T-helper 1 cell treated with Interleukin-12 subunit alpha and Interleukin-12 subunit beta and Interleukin-4 antibody, amounts not matched to agents 30 μg/mL and 1 μg/mL, for 36 hours (primary cell): ENCODE data around the gene FGFR4.

Experiments
- H3K27ac Mint-ChIP-seq: one replicate; pipeline ENCODE4 v1.8.0; 2021; ENCODE audit warnings: mild to moderate bottlenecking, mixed read lengths
- H3K27me3 Mint-ChIP-seq: one replicate; pipeline ENCODE4 v1.8.0; 2021; ENCODE audit warnings: low read depth, mixed read lengths
- H3K36me3 Mint-ChIP-seq: one replicate; pipeline ENCODE4 v1.8.0; 2021; ENCODE audit warnings: low read depth, mixed read lengths
- H3K4me1 Mint-ChIP-seq: one replicate; pipeline ENCODE4 v1.8.0; 2021; ENCODE audit warnings: low read depth, mixed read lengths
- H3K4me3 Mint-ChIP-seq: one replicate; pipeline ENCODE4 v1.8.0; 2021; ENCODE audit warnings: mild to moderate bottlenecking, moderate library complexity, mixed read lengths
- H3K9me3 Mint-ChIP-seq: one replicate; pipeline ENCODE4 v1.8.0; 2021; ENCODE audit warnings: mixed read lengths

FGFR4 gene

DNA sequence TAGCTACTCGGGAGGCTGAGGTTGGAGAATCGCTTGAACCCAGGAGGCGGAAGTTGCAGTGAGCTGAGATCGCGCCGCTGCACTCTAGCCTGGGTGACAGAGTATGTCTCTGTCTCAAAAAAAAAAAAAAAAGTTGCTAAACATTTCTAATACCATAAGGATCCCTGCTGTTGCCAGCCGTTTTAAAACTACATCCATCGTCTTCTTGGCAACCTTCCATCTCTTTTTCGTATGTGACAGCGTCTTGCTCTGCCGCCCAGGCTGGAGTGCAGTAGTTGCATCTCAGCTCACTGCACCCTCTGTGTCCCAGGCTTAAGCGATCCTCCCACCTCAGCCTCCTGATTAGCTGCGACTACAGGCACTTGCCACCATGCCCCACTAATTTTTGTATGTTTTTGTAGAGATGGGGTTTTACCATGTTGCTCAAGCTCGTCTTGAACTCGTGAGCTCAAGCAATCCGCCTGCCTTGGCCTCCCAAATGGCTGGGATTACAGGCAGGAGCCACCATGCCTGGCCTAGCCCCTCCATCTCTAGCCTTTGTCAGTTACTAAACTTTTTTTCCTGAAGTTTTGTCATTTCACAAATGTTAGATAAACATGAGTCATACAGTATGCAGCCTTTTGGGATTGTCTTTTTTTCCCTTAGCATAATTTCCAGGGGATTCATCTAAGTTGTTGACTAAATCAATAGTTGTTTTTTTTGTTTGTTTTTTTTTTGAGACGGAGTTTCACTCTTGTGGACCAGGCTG, 60.4 kb downstream of the FGFR4 start:
- H3K9me3 Mint-ChIP-seq: no peaks in the 10 kb centered on the region
- no peak overlapping the region for H3K4me3 Mint-ChIP-seq
- H3K4me1 Mint-ChIP-seq: peaks cover 8% of the 10 kb centered on the region
- H3K36me3 Mint-ChIP-seq: peaks cover 23% of the 10 kb centered on the region
- H3K27me3 Mint-ChIP-seq: no peaks in the 10 kb centered on the region
- H3K27ac Mint-ChIP-seq: no peak overlapping the region
